Activated naive CD8-positive, alpha-beta T cell treated with anti-CD3 and anti-CD28 coated beads, Interleukin-2, amount 10 ng/mL, durations not matched to agents 7 days and 5 days (primary cell): ENCODE measurements around the gene TRAF2. TPM values are rescaled to one million over a fixed set of nuclear protein-coding genes. Genes with fewer than 3 reads are reported as not detected.

ENCODE experiments used
- ATAC-seq: fragments of 150-1000 bp; cut with Tn5 transposase; one replicate; pipeline ENCODE4 v1.10.0; 2021; ENCODE audit warnings: low read depth, moderate library complexity
- POLR2A ChIA-PET: fragments of 350-600 bp; sonication (Branson Sonifier 250); formaldehyde crosslinking; loops from one replicate; lab custom pipeline; 2021; ENCODE audit warnings: antibody characterized with exemption; lab: Charles Lee
- DNase-seq: peaks from one replicate; pipeline ENCODE4 v3.0.0; 2021
- H3K27ac Mint-ChIP-seq: one replicate; pipeline ENCODE4 v1.8.0; 2022; ENCODE audit warnings: mild to moderate bottlenecking, mixed read lengths
- H3K27me3 Mint-ChIP-seq: one replicate; pipeline ENCODE4 v1.8.0; 2022; ENCODE audit warnings: mild to moderate bottlenecking, moderate library complexity, mixed read lengths
- H3K36me3 Mint-ChIP-seq: one replicate; pipeline ENCODE4 v1.8.0; 2021; ENCODE audit warnings: mild to moderate bottlenecking, mixed read lengths
- H3K4me1 Mint-ChIP-seq: one replicate; pipeline ENCODE4 v1.8.0; 2021; ENCODE audit warnings: mixed read lengths
- H3K4me3 Mint-ChIP-seq: one replicate; pipeline ENCODE4 v1.8.0; 2022; ENCODE audit warnings: mild to moderate bottlenecking, moderate library complexity, mixed read lengths
- H3K9me3 Mint-ChIP-seq: one replicate; pipeline ENCODE4 v1.8.0; 2021; ENCODE audit warnings: mixed read lengths
- total RNA-seq, 2 experiments: library from RNA; stranded (reverse); gene quantifications; one replicate each; pipeline ENCODE4 v1.2.3, GENCODE V29; 2021

Gene TRAF2
- total RNA-seq, 2 experiments from 2014 or later: 44.0 to 52.1 TPM

GRCh38 chr9:136849960-136850865, 36.1 kb upstream of the TRAF2 start:
- peak overlapping the region; percentile 73 for H3K27ac Mint-ChIP-seq
- DNase-seq (no peak), ATAC-seq (no peak)
- H3K4me3 Mint-ChIP-seq: peak overlapping the region; percentile 96
- peaks cover 1% of the 10 kb centered on the region for H3K36me3 Mint-ChIP-seq
- peaks cover 8% of the 10 kb centered on the region for H3K27me3 Mint-ChIP-seq
- peaks cover 5% of the 10 kb centered on the region for H3K4me1 Mint-ChIP-seq
- no peaks in the 10 kb centered on the region for H3K9me3 Mint-ChIP-seq
- POLR2A ChIA-PET: interaction anchor here (1.2 kb wide), 1 partner anchor 36 kb away, joined by 5 read pairs; the partner anchor contains the start of gene TRAF2

DNA sequence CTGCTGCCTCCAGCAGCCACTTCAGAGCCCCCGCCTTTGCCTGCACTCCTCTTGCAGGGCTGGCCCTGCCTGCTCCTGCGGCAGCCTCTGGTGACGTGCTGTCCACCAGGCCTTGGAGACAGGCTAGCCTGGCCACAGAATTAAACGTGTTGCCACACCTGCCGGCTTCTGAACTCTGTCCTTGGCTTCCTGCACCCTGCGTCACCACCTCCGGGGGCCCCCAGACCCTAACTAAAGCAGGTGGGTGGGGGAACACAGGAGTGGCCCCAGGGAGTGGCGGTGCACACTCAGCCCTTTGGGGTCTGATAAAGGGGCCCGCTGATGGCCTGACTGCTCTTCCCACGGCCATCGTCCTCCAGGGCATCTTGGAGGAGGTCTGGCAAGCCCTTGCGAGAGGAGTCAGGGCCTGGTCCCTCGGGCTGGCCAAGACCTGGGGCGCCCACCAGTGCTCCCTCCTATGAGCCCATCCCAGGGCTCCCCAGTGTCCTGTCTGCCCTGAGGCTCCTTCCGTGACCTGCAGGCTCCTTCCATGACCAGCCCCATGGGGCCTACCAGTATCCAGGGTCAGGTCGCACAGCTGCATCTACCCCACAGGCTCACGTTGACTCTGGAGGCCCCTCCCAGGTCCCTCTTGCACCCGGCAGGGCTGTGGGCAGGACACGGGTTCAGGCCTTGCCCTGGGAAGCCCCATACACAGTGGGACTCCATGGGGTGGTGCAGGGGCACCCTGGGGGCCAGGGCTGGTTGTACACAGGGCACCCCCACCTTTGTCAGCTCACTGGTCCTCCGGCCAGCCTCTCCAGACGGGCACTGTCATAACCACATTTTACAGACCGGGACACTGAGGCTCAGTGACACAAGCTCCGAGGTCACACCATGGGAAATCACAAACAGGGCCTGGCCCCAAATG, 35.2 kb upstream of the TRAF2 start:
- peaks cover 5% of the 10 kb centered on the region for H3K4me1 Mint-ChIP-seq
- H3K27ac Mint-ChIP-seq: no peak overlapping the region
- H3K4me3 Mint-ChIP-seq: no peak overlapping the region
- DNase-seq (no peak), ATAC-seq (no peak)
- peaks cover 1% of the 10 kb centered on the region for H3K36me3 Mint-ChIP-seq
- H3K27me3 Mint-ChIP-seq: peaks cover 7% of the 10 kb centered on the region
- H3K9me3 Mint-ChIP-seq: no peaks in the 10 kb centered on the region
- POLR2A ChIA-PET: interaction anchor here (1.2 kb wide), 1 partner anchor 35 kb away, joined by 5 read pairs; the partner anchor contains the start of gene TRAF2

GRCh38 chr9:136851941-136852663, 34.2 kb upstream of the TRAF2 start, which contains the start of gene MAMDC4:
Gene MAMDC4 (plus strand): TSS chr9:136852346. CDS start chr9:136852417, 71 bp downstream.
- POLR2A ChIA-PET: interaction anchor here (1.3 kb wide), 1 partner anchor 10 kb away, joined by 3 read pairs; no protein-coding TSS in a partner anchor
- no peaks in the 10 kb centered on the region for H3K9me3 Mint-ChIP-seq
- H3K4me3 Mint-ChIP-seq: no peak within 1 kb of the TSS
- H3K36me3 Mint-ChIP-seq: peaks cover 1% of the 10 kb centered on the region
- peaks cover 5% of the 10 kb centered on the region for H3K4me1 Mint-ChIP-seq
- peaks cover 2% of the 10 kb centered on the region for H3K27me3 Mint-ChIP-seq
- DNase-seq (no peak), ATAC-seq (no peak)
- H3K27ac Mint-ChIP-seq: no peak within 1 kb of the TSS

GRCh38 chr9:136852664-136853595, 33.4 kb upstream of the TRAF2 start:
- peaks cover 1% of the 10 kb centered on the region for H3K4me1 Mint-ChIP-seq
- ATAC-seq: no peak
- no peaks in the 10 kb centered on the region for H3K9me3 Mint-ChIP-seq
- H3K36me3 Mint-ChIP-seq: peaks cover 1% of the 10 kb centered on the region
- POLR2A ChIA-PET: interaction anchor here (1.1 to 1.3 kb wide), 2 partner anchors 9 to 29 kb away, joined by 3 read pairs; no protein-coding TSS in a partner anchor
- DNase-seq: no peak
- H3K27ac Mint-ChIP-seq: no peak overlapping the region
- H3K4me3 Mint-ChIP-seq: no peak overlapping the region
- H3K27me3 Mint-ChIP-seq: no peaks in the 10 kb centered on the region

DNA sequence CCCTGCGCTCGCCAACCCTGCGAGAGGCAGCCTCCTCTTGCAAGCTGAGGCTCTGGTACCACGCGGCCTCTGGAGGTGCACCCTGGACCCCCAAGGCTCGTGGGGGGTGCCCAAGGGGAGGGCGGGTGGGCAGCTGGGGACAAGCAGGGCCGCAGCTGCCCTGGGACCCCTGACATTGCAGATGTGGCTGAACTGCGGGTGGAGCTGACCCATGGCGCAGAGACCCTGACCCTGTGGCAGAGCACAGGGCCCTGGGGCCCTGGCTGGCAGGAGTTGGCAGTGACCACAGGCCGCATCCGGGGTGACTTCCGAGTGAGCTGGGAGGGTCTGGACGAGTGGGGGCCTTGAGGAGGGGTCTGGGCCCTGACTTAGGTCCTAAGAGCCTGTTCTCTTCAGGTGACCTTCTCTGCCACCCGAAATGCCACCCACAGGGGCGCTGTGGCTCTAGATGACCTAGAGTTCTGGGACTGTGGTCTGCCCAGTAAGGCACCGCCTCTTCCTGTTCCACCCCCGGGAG, 32.7 kb upstream of the TRAF2 start:
- Mint-ChIP-seq H3K27ac (no peak overlapping the region), H3K4me1 (peaks cover 1% of the 10 kb centered on the region), H3K27me3 (no peaks in the 10 kb centered on the region), H3K9me3 (no peaks in the 10 kb centered on the region), H3K36me3 (no peaks in the 10 kb centered on the region), H3K4me3 (no peak overlapping the region)
- ATAC-seq (no peak), DNase-seq (no peak)
- POLR2A ChIA-PET: interaction anchor here (1.1 kb wide), 1 partner anchor 28 kb away, joined by 3 read pairs; no protein-coding TSS in a partner anchor

DNA sequence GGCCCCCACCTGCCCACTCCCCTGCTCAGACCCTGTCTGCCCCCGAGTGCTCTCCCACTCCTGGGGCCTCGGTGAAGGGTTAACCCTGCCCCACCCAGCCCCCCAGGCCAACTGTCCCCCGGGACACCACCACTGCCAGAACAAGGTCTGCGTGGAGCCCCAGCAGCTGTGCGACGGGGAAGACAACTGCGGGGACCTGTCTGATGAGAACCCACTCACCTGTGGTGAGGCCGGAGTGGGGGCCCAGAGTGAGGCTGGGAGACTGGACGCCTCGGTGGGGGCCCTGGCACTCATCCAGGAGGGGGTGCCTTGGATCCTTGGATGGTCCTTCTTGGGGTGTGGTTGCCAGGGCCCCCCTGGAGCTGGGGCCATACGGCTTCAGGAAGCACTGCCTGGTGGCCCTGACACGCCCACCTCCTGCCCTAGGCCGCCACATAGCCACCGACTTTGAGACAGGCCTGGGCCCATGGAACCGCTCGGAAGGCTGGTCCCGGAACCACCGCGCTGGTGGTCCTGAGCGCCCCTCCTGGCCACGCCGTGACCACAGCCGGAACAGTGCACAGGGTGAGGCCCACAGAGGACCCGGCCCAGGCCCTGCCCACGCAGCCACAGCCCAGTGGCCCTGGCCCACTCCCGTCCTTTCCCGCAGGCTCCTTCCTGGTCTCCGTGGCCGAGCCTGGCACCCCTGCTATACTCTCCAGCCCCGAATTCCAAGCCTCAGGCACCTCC, 32.0 kb upstream of the TRAF2 start:
- ATAC-seq (no peak), DNase-seq (no peak)
- H3K27ac Mint-ChIP-seq: no peak overlapping the region
- no peaks in the 10 kb centered on the region for H3K36me3 Mint-ChIP-seq
- H3K9me3 Mint-ChIP-seq: no peaks in the 10 kb centered on the region
- H3K4me3 Mint-ChIP-seq: no peak overlapping the region
- H3K4me1 Mint-ChIP-seq: peaks cover 1% of the 10 kb centered on the region
- POLR2A ChIA-PET: interaction anchor here (1.1 kb wide), 2 partner anchors 10 to 28 kb away, joined by 3 read pairs; no protein-coding TSS in a partner anchor
- no peaks in the 10 kb centered on the region for H3K27me3 Mint-ChIP-seq

GRCh38 chr9:136854842-136855460, 31.4 kb upstream of the TRAF2 start:
- Mint-ChIP-seq H3K36me3 (no peaks in the 10 kb centered on the region), H3K4me3 (no peak overlapping the region), H3K27ac (no peak overlapping the region), H3K4me1 (no peaks in the 10 kb centered on the region), H3K27me3 (no peaks in the 10 kb centered on the region), H3K9me3 (no peaks in the 10 kb centered on the region)
- POLR2A ChIA-PET: interaction anchor here (1.1 kb wide), 1 partner anchor 9 kb away, joined by 3 read pairs; no protein-coding TSS in a partner anchor
- ATAC-seq (no peak), DNase-seq (no peak)

DNA sequence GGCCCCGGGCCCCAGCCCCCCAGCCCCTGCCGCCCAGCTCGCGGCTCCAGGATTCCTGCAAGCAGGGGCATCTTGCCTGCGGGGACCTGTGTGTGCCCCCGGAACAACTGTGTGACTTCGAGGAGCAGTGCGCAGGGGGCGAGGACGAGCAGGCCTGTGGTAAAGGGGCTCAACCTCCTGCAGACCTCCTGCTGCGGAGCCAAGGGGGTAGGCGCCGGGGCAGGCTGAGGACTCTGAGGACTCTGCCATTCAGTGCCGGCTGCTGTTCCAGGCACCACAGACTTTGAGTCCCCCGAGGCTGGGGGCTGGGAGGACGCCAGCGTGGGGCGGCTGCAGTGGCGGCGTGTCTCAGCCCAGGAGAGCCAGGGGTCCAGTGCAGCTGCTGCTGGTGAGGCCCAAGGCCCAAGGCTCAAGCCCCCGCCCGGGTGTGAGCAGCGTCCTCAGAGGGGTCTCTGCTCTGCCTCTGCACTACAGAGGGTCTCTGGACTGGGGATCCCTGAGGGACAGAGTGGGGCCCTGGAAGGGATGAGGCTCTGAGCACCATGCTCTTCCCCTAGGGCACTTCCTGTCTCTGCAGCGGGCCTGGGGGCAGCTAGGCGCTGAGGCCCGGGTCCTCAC, 30.7 kb upstream of the TRAF2 start:
- no peaks in the 10 kb centered on the region for H3K36me3 Mint-ChIP-seq
- DNase-seq: no peak
- no peaks in the 10 kb centered on the region for H3K9me3 Mint-ChIP-seq
- H3K27me3 Mint-ChIP-seq: no peaks in the 10 kb centered on the region
- no peaks in the 10 kb centered on the region for H3K4me1 Mint-ChIP-seq
- no peak for ATAC-seq
- no peak overlapping the region for H3K27ac Mint-ChIP-seq
- POLR2A ChIA-PET: interaction anchor here (1.1 kb wide), 1 partner anchor 8 kb away, joined by 3 read pairs; no protein-coding TSS in a partner anchor
- no peak overlapping the region for H3K4me3 Mint-ChIP-seq

DNA sequence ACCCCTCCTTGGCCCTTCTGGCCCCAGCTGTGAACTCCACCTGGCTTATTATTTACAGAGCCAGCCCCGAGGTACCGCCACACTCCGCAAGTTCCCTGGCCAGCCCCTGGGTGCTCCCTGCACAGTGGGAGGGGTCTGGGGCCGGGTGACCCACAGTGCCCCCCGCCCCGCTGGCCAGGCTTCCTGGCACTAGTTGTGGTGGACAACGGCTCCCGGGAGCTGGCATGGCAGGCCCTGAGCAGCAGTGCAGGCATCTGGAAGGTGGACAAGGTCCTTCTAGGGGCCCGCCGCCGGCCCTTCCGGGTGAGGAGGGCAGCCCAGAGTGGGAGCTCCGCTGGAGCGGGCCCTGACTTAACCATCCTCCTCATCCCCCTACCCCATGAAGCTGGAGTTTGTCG, 30.2 kb upstream of the TRAF2 start:
- no peak overlapping the region for H3K4me3 Mint-ChIP-seq
- no peak overlapping the region for H3K27ac Mint-ChIP-seq
- H3K36me3 Mint-ChIP-seq: no peaks in the 10 kb centered on the region
- H3K27me3 Mint-ChIP-seq: no peaks in the 10 kb centered on the region
- POLR2A ChIA-PET: no interaction called here
- no peaks in the 10 kb centered on the region for H3K4me1 Mint-ChIP-seq
- DNase-seq (no peak), ATAC-seq (no peak)
- H3K9me3 Mint-ChIP-seq: no peaks in the 10 kb centered on the region

GRCh38 chr9:136856541-136857141, 29.7 kb upstream of the TRAF2 start:
- Mint-ChIP-seq H3K4me3 (no peak overlapping the region), H3K9me3 (no peaks in the 10 kb centered on the region), H3K4me1 (no peaks in the 10 kb centered on the region), H3K36me3 (no peaks in the 10 kb centered on the region), H3K27ac (no peak overlapping the region), H3K27me3 (no peaks in the 10 kb centered on the region)
- ATAC-seq: no peak
- no peak for DNase-seq
- POLR2A ChIA-PET: no interaction called here
